Measurements from ENCODE around the gene POLE3.
A peak's percentile ranks its signal among the peaks of the same experiment; 100 is the strongest.
"Not testable (repeated sequence)": the region's sequence is repeated elsewhere in the genome, so short reads cannot be mapped to it uniquely, and the experiment has no call there.

The POLE3 gene

DNA sequence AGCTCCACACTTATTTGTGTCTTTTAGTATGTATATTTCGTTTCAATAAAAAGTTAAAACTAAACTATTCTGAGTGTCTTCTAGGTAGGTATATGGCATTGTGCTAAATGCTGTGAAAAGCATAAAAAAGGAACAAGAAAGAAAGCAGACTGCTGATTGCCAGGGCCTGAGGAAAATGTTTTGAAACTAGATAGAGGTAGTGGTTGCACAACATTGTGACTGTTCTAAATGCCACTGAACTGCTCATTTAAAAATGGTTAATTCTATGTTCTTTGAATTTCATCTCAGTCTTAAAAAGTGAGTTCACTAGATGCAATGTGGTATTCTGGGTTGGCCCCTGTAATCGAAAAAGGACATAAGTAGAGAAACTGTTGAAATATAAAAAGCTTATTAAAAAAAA lies 6.8 kb downstream of the POLE3 start:
- no peak for DNase-seq (ENCODE audit: low read depth)

DNA sequence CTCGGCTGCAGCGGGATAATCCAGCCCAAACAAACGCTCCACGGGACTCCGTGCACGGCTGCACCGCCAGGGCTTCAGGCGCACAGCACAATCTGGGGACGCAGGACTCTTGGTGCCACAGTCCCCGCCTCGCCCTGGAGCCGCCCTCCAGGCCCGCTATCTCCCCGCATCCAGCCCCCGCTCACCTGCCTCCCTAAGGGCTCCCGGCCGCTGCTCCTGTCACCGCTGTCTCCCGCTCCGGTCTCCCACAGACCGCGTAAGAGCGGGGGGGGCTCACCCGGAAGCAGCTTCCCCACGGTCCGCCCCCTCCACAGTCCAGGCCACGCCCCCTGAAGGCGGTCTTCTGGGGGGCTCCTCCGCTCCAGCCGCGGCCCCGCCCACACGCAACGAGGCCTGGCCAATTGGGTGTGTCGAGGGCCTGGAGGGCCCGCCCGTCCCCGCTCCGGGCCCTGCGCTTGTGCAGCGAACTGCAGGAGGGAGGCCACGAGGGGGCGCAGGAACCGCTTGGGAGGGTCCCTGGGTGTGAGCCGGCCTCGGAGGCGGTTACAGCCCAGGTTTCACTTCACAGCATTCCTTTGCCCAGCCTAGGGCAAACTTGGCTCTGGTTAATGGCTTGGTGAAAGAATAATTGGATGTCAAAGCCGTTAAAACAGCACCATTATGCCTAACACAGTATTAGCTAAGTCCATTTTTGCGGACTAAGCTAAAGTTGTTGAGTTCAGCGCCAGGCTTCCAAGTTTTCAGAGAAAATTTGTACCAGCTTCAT lies 9.3 kb downstream of the POLE3 start, which contains the start of gene ALAD:
Gene ALAD (minus strand): TSS at position 258 of the 766 bp plus-strand sequence. CDS start 7,725 bp downstream, outside the sequence.
- DNase-seq (ENCODE audit: low read depth), result peak; percentile 98

DNA sequence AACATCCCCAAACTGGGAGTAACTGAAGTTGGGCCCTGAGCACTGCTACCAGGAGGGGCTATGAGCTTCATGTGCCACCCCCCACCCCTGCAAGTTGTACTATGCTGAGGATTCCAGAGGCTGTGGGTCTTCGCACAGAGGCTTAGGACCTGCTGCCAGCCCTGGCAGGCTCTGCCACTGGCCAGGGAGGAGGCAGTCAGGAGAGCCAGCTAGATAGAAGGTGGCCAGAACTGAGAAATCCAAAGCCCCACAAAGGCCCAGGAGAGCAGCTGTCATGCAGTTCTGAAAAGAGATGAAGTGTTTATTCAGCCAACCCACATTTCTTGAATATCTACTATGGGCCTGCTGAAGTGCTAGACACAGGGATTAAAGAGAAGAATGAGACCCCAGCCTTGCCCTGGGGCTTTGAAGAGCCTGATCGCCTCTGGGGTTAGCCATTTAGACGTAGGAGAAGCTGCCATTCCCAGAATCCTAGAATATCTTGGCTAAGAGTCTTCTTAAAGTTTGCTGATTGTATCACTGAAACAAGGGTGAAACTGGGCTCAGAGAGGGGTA lies 10.8 kb downstream of the POLE3 start:
- no peak for DNase-seq (ENCODE audit: low read depth)

DNA sequence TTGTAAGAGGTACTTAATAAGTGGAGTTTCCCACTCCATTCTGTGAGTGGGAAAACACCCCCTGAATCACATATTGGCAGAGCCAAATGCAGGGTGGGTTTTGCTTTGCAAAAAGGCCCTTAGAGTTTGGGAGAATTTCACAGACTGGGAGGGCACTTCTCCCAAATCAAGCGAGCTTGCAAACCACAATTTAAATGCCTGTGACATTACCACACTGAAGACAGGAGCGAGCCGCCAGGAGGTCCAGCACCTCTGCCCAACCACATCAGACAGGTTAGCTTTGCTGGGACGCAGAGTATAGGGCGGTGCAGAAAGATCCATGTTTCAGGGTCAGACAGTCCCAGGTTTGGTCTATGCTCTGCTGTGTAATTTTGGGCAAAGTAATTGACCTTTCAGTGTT lies 11.7 kb downstream of the POLE3 start:
- DNase-seq (ENCODE audit: low read depth), result no peak

DNA sequence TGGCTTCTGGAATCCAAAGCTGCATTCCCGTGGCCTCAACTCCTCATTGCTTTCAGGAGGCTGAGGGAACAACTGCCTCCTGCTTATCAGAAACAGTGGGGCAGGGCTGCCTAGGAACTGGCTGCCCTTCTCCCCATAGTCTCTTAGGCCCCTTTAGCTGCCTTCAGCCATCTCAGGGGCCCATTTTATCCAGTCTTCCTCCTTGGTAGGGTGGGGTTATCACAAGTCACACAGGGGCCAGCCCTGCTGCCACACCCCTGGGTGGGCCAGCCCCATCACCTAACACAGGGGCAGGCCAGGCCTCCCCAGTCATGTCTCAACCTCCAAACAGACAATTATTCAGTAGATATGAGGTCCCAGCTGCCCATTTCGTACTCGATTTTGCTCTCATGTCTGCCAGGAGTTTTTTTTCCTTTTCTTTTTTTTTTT lies 13.3 kb downstream of the POLE3 start:
- no peak for DNase-seq (ENCODE audit: low read depth)

DNA sequence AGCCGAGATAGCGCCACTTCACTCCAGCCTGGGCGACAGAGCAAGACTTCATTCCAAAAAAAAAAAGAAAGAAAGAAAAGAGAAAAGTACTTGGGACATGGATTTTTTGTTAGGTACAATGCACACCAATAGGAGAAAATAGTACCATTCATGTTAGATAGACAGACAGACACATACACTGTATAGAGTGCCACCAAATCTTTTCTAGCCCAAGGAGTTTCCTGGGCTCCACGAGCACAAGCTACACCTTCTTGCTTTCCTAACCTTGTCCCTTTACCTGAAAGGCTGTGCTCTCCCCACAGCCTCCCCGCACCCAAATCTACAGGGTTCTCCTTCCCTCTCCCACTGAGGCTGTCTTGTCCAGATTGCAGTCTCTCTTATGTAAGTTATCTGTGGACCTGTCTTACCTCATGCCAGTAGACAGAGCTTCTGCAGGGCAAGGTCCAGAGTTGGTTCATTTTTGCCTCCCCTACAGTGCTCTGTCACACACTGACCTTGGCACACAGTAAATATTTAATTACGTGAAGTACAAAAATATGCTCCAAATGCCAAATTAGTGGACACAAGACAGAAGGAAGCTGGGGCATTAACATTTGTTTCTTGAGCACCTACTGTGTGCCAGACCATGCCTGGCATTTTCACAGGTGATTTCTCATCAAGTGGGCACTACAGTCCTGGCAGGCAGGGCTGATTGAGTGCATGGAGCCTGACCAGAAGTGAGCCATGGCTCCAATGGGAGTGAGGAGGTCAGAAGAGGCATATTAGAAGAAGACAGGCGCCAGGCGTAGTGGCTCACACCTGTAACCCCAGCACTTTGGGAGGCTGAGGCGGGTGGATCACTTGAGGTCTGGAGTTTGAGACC lies 15.2 kb downstream of the POLE3 start:
- DNase-seq (ENCODE audit: low read depth), result no peak

DNA sequence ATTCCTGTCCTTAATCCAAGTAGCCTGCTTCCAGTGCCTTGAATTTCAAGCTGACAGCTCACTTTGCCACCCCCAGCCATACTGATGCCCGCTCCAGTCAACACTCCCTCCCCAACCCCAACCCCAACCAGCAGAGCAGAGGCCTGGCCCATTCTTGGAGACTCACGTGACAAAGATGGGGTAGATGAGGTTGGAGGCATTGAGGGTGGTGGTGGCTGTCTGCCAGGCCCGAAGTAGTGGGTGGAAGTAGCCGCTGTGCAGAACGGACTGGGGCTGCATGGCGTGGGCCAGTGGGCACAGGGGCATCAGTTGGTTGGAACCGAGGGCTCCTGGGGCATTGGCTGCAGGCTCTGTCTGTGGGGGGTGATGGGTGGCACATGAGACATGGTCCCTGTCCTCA lies 17.2 kb downstream of the POLE3 start:
- no peak for DNase-seq (ENCODE audit: low read depth)

DNA sequence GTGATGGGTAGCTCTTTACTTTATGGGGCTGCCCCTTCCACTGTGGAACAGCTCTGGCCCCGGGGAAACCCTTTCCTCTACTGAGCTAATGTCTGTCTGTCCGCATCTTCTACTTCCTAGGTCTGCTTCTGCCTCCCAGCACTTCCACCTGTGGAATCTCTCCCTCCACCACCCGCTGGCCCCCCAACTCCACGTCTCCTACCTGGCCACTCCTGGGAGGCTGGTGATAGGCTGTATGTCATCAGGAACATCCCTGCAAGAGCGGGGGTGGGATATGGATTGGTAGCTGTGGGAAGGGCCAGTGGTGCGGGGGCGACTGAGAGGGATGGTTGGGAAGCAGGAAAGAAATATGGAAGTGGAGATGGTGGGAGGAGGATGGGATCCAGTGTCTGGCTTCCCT lies 18.6 kb downstream of the POLE3 start:
- DNase-seq (ENCODE audit: low read depth), result no peak

DNA sequence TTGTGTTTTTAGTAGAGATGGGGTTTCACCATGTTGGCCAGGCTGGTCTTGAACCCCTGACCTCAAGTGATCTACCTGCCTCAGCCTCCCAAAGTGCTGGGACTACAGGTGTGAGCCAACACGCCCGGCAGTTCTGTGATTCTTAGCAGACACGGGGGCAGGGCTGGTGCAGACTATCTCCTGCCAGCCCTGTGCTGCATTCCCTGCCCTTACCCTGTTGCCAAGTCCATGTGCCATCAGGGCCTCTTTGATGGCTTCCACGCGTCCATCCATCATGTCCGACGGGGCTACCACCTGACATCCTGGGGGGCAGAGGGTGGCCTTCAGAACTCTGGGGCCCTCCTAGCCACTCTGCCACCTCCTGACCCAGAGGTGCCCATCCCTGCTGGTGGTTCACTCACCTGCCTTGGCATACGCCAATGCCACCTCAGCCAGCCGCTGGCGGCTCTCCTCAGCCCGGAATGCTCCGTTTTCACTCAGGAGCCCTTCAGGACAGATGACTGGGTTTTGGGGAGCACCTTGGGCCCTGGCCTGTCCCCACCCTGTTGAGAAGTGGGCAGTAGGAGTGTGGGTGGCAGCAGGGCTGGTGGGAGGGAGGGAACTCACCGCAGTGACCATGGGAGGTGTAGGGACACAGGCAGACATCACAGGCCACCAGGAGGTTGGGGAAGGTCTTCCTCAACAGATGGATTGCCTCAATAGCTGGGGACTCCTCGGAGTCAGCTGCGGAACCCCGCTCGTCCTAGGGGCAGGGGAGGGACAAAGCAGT lies 20.1 kb downstream of the POLE3 start:
- no peak for DNase-seq (ENCODE audit: low read depth)

DNA sequence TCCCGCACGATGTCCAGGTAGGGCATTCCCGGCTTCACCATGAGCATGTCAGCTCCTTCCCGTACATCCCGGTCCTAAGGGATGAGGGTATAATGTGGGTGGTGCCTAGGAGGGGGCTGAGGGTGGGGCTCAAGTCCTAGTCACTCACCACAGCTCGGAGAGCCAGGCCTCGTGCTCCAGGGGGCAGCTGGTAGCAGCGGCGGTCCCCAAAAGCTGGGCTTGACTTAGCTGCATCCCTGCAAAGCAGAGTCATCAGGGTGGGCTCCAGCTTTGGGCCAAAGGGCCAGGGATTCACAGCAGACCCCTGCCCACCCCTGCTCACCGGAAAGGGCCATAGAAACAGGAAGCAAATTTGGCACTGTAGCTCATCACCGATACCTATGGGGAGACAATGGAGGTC lies 21.0 kb downstream of the POLE3 start:
- no peak for DNase-seq (ENCODE audit: low read depth)

DNA sequence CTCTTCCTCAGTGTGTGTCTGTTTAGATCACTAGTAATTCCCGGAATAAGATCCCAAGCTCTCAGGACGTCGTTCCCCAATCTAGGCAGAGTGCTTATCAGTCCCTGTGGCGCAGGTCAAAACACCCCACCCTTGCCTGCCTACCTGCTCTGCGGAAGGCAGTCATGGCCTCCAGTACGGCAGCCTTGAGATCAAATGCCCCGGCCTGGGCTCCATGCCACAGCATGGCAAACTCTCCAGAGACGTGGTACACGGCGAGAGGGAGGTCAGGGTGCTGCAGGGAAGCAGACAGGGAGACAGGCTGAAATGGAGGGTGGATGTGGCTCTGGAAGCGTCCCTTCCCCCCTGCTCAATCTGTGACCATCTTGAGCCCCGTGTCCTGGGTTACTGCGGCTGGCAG lies 21.6 kb downstream of the POLE3 start:
- no peak for DNase-seq (ENCODE audit: low read depth)

DNA sequence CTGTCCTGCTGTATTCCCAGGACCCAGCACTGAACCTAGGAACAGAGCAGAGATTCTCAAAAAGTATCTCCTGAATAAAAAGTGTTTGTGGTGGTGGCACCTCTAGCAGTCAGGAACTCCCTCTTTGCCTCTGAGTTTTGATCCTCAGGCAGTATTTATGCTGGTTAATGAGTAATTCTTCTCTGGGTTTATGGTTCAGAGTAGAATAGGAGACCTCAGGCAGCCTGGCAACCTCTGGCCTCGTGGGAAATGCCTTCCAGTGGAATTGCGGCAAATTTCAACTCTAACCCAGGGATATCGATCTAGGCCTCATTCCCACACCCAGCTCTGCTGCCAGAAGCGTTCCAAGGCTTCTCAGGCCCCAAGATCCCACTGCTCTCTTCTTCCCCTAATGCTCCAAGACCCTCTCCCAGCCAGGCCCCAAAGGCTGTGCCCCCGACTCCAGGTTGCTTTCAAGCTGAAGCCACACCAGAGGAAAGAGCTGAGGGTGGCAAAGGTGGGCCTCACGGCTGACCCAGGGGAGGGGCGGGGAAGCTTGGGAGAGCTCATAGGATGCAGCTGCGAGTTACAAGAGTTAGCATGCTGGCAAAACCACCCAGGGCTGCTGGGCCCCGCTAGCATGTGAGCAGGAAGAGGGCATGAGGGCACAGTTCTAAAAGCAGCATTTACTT lies 22.8 kb downstream of the POLE3 start:
- no peak for DNase-seq (ENCODE audit: low read depth)

DNA sequence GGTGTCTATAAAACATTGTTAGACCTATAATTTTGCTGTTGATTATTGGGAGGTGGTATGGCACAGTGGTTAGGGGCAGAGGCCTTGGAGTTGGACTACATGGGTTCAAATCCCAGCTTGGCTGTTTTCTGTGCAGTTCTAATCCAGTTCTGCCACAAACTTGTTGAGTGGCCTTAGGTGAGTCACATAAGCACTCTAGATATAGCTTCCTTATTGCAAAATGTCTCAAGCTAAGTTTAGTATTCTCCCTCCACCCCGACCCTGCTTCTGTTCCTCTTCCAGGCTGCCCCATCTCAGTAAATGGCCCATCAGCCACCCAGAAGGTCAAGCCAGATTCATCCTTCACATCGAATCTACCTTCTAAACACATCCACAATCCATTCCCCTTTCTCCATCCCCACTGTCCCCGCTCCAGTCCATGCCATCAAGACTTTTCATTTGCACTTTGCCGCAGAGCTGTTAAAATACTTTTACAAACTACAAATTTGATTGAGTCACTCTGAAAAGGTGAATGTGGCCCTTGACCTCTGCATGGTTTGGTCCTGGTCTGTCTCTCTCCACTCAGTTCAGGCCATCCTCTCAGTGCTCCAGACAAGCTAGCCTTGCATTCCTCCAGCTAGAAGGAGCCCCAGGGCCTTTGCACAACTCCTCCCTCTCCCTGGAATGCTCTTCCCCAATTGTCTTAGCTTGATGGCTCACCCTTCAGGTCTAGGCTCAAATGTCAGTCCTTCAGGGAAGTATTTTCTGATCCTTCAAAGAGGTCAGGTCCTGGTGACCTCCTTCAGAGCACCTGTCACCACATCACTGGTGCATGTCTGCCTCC lies 23.7 kb downstream of the POLE3 start:
- DNase-seq (ENCODE audit: low read depth), result no peak

DNA sequence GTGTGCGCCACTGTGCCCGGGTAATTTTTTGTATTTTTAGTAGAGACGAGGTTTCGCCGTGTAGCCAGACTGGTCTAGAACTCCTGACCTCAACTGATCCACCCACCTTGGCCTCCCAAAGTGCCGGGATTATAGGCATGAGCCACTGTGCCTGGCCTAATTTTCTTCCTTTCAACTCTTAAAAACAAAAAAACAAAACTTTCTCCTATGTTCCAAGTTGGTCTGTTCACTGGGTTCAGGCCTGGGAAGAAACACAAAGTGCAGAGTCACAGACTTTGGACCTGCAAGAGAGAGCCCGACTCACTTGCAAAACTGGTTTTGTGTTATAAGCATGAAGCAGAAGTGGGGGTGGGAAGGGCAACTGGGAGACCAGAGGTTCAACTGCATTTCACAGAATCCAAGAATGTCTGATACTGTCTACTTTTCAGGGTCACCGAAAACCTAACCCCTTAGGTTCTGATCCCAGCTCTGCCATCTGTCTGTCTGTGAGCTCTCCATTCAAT lies 28.5 kb downstream of the POLE3 start:
- DNase-seq (ENCODE audit: low read depth), result no peak

DNA sequence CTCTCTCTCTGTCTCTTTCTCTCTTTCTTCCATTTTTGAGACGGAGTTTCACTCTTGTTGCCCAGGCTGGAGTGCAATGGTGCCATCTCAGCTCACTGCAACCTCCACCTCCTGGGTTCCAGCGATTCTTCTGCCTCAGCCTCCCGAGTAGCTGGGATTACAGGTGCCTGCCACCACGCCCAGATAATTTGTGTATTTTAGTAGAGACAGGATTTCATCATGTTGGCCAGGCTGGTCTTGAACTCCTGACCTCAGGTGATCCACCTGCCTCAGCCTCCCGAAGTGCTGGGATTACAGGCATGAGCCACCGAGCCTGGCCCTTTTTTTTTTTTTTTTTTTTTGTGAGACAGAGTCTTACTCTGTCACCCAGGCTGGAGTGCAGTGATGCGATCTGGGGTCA lies 29.0 kb downstream of the POLE3 start:
- not testable (repeated sequence) for DNase-seq (ENCODE audit: low read depth)

DNA sequence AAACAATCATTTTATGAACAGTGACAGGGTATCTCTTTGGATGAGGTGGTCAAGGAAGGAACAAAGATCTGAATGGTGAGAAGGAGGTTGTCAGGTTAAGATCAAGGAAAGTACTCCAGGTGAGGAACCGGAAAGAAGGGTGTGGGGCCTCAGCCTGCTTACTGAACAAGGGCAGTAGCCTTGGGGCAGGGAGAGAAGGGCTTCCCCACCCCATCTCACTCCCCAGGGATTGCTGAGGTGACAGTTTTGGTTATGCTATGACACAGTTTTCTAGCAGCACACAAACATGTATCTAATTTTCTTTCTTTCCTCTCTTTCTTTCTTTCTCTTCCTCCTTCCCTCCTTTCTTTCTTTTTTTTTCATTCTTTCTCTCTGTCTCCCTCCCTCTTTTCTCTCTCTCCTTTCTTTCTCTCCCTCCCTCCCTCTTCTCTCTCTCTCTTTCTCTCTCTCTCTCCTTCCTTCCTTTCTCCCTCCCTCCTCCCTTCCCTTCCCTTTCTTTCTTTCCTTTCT lies 29.6 kb downstream of the POLE3 start:
- DNase-seq (ENCODE audit: low read depth), result no peak

DNA sequence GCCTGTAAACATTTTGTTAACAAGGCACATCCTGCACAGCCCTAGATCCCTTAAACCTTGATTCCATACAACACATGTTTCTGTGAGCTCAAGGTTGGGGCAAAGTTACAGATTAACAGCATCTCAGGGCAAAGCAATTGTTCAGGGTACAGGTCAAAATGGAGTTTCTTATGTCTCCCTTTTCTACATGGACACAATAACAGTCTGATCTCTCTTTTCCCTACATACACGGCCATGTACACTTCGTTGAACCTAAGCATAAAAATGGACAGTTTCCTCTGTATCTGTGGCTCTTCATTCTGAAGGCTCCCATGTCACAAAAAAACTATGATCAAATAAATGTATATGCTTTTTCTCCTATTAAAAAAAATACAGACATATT lies 30.7 kb downstream of the POLE3 start:
- DNase-seq (ENCODE audit: low read depth), result not testable (repeated sequence)

DNA sequence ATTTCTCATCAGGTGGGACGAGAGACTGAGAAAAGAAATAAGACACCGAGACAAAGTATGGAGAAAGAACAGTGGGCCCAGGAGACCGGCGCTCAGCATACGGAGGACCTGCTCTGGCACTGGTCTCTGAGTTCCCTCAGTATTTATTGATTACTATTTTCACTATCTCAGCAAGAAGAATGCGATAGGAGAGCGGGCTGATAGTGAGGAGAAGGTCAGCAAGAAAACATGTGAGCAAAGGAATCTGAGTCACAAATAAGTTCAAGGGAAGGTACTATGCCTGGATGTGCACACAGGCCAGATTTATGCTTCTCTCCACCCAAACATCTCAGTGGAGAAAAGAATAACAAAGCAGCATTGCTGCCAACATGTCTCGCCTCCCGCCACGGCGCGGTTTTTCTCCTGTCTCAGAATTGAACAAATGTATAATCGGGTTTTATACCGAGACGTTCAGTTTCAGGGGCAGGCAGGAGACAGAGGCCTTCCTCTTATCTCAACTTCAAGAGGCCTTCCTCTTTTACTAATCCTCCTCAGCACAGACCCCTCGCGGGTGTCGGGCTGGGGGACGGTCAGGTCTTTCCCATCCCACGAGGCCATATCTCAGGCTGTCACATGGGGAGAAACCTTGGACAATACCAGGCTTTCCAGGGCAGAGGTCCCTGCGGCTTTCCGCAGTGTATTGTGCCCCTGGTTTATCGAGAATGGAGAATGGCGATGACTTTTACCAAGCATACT lies 31.2 kb downstream of the POLE3 start:
- not testable (repeated sequence) for DNase-seq (ENCODE audit: low read depth)

Measured in stimulated activated CD8-positive, alpha-beta memory T cell treated with anti-CD3 and anti-CD28 coated beads, Interleukin-12 subunit alpha, Interleukin-12 subunit beta, amount 100 ng/mL, for 1 hour (primary cell).